BE2C (cell line): Measurements from ENCODE around the gene CHRNA10.

Experiments
- DNase-seq: peaks from one replicate; pipeline ENCODE4 v3.0.0-alpha.2; 2020
- H3K27me3 ChIP-seq: fragments of 250-450 bp; sonication (Bioruptor Pico); 2 replicates; pipeline ENCODE4 v1.5.1; 2020; ENCODE audit warnings: mild to moderate bottlenecking
- H3K36me3 ChIP-seq: fragments of 250-450 bp; sonication (Bioruptor Pico); 2 replicates; pipeline ENCODE4 v1.5.1; 2020; ENCODE audit warnings: mild to moderate bottlenecking
- H3K4me1 ChIP-seq: fragments of 250-450 bp; sonication (Bioruptor Pico); 2 replicates; pipeline ENCODE4 v1.5.1; 2020
- H3K4me3 ChIP-seq: 2 replicates; pipeline ENCODE4 v1.5.1; 2011; ENCODE audit warnings: low read depth, low read length
- H3K9me3 ChIP-seq: fragments of 250-450 bp; sonication (Bioruptor Pico); 2 replicates; pipeline ENCODE4 v1.5.1; 2020
- CTCF ChIP-seq: IDR thresholded peaks from 2 replicates; pipeline ENCODE4 v1.5.1; 2012; ENCODE audit warnings: mild to moderate bottlenecking, low read depth, low read length

Gene CHRNA10

DNA sequence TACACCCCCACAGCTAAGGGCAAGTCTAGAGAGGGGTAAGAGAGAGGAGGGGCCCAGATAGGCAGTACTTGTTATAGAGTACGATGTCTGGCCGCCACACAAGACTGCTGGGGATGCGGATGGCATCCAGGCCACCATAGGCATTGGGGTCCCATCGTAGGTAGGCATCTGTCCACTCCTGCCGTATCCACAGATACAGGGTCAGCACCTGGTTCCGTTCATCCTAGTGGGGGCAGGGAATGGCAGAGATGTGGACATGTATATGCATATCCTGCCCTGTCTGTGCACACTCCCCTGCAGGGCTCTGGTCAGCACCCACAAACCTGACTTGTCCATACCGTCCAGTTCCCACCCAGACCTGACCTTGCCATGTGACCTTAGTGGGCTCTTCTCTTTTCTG is 2.1 kb downstream of the CHRNA10 start:
- Histone ChIP-seq H3K4me3 (no peak overlapping the region), H3K36me3 (no peaks in the 10 kb centered on the region), H3K9me3 (no peaks in the 10 kb centered on the region), H3K27me3 (no peaks in the 10 kb centered on the region), H3K4me1 (no peaks in the 10 kb centered on the region)
- no peak for DNase-seq
- TF ChIP-seq CTCF = no peak

DNA sequence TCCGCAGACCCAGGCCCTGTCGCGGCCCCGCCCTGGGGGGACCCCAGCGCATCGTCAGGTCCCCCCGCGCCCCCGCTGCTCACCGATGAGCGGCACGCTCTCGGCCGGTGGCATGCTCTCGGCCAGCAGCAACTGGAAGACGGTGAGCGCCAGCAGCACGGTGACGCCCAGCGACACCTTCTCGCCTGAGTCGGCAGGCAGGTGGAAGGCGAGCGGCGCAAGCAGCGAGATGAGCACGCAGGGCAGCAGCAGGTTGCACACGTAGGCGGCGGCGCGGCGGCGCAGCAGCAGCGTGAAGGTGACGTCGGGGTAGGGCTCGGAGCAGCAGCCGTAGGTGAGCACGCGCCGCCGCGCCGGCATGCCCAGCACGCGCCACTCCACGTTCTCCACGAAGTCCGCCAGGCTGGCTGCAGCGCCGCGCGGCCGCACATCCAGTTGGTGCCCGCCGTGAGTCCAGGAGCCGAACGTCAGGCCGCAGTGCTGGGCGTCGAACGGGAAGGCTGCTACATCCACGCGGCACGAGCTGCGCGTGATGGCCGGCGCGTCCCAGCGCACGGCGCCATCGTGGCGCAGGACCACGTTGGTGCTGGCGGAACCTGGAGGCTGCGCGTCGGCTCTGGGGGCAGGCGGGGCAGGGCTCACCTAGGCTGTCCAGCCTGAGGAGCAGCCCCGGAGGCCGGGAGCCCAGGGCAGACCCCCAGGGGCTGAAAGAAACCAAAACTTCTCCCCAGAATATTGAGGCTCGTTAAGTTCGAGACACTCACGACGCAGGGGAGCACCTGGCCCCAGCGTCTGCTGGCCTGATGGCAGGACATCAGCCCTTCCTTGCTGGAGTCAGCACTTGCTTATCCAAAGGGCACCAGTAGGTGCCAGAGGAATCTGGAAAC is 3.8 kb downstream of the CHRNA10 start:
- TF ChIP-seq CTCF = no peak
- Histone ChIP-seq H3K27me3 (no peaks in the 10 kb centered on the region), H3K4me3 (no peak overlapping the region), H3K9me3 (no peaks in the 10 kb centered on the region), H3K4me1 (no peaks in the 10 kb centered on the region), H3K36me3 (no peaks in the 10 kb centered on the region)
- DNase-seq = no peak

DNA sequence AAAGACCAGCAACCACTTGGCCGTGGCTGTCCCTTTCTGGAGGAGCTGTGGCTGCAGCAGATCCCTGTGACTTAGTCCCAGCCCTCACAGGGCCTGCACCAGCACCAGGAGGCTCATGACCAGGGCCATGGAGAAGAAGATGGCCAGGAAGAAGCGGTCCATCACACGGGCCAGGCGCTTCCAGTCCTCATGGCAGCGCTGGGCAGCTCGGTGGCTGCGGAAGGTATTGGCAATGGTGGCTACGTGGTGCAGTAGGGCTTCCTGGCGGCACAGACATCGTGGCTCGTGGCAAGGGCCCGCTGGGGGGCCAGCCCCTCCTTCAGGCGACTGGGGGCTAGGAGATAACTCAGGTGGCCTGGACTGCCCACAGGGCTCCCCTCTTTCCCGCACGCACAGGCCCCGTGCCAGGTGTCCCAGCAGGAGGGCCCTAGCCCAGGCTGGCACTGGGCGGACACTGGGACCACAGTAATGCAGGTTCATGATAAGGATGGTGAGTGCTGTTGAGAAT is 5.1 kb downstream of the CHRNA10 start:
- no peaks in the 10 kb centered on the region for H3K27me3 ChIP-seq
- H3K36me3 ChIP-seq = no peaks in the 10 kb centered on the region
- H3K9me3 ChIP-seq = no peaks in the 10 kb centered on the region
- H3K4me3 ChIP-seq = no peak overlapping the region
- H3K4me1 ChIP-seq = no peaks in the 10 kb centered on the region
- no peak for DNase-seq
- TF ChIP-seq CTCF = no peak

- Histone ChIP-seq H3K36me3 (no peaks in the 10 kb centered on the region), H3K4me1 (no peaks in the 10 kb centered on the region), H3K27me3 (no peaks in the 10 kb centered on the region), H3K9me3 (no peaks in the 10 kb centered on the region), H3K4me3 (no peak overlapping the region)
- no peak for DNase-seq
- no peak for TF ChIP-seq CTCF
Observed at GRCh38 chr11:3665336-3666022, 5.7 kb downstream of the CHRNA10 start.

- H3K27me3 ChIP-seq = no peaks in the 10 kb centered on the region
Observed at GRCh38 chr11:3664032-3664630, 7.1 kb downstream of the CHRNA10 start.

More at GRCh38 chr11:3664032-3664630, 7.1 kb downstream of the CHRNA10 start:
- Histone ChIP-seq H3K36me3 (no peaks in the 10 kb centered on the region), H3K9me3 (no peaks in the 10 kb centered on the region), H3K4me1 (no peaks in the 10 kb centered on the region), H3K4me3 (no peak overlapping the region)
- no peak for DNase-seq
- no peak for TF ChIP-seq CTCF
